ENCODE results near the gene NLRX1. TPM values are rescaled to one million over a fixed set of nuclear protein-coding genes. Genes with fewer than 3 reads are reported as not detected.
"Not testable (repeated sequence)": the region's sequence is repeated elsewhere in the genome, so short reads cannot be mapped to it uniquely, and the experiment has no call there.

NLRX1 gene
- total RNA-seq, 1 donor from 2014 or later = 26.4 TPM

DNA sequence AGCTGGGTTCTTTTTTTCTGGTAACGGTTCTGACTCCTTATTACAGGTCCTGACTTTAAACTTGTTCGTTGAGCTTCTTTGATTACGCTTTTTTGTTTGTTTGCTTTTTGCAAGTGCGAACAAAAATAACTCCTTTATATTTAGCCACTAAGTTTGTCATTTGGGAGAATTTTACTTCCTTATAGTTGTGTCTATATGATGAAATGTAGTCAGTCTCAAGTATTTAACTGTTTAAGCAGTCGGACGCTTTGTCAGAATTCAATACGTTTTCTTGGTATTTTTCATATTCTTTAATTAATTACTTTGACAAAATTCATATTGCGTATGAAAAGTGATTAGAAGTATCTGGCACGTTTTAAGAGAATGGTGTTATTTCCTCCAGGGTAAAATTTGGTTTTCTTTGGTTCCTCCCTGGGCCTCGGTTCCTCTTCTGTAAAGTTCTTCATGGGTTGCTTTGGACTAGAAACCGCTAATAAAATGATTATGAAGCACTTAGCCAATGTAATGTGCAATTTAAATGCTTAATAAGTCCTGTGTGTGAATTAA lies 39.0 kb downstream of the NLRX1 start:
- intact Hi-C loops (cut with micrococcal nuclease) = loop anchor here (1.0 to 5.0 kb wide), 6 partner anchors 11 to 189 kb away; partner anchors contain the start of genes RPS25 and TRAPPC4
- Mint-ChIP-seq H3K4me3 (ENCODE audit: low read depth) (peak overlapping the region; percentile 93), H3K36me3 (ENCODE audit: low read depth) (peaks cover 7% of the 10 kb centered on the region), H3K27ac (peak overlapping the region; percentile 87), H3K9me3 (no peaks in the 10 kb centered on the region), H3K27me3 (ENCODE audit: low read depth) (no peaks in the 10 kb centered on the region), H3K4me1 (ENCODE audit: low read depth) (peaks cover 22% of the 10 kb centered on the region)
- DNase-seq (ENCODE audit: low spot score) = no peak

DNA sequence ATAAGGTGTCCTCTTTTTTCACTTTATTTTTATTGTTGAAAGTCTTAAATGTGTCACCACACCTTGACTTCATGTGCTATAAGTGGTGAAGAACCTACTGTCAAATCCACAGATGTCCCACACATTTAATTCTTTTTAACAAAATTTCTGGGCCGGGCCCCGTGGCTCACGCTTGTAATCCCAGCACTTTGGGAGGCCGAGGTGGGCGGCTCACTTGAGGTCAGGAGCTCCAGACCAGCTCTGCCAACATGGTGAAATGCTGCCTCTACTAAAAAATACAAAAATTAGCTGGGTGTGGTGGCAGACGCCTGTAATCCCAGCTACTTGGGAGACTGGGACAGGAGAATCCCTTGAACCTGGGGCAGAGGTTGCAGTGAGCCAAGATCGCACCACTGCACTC lies 40.7 kb downstream of the NLRX1 start:
- DNase-seq (ENCODE audit: low spot score) = no peak
- intact Hi-C loops (cut with micrococcal nuclease) = loop anchor here (5.0 kb wide), 1 partner anchor 113 kb away; no protein-coding TSS in a partner anchor
- H3K9me3 Mint-ChIP-seq = no peaks in the 10 kb centered on the region
- H3K27ac Mint-ChIP-seq = no peak overlapping the region
- H3K27me3 Mint-ChIP-seq (ENCODE audit: low read depth) = no peaks in the 10 kb centered on the region
- peaks cover 10% of the 10 kb centered on the region for H3K36me3 Mint-ChIP-seq (ENCODE audit: low read depth)
- H3K4me3 Mint-ChIP-seq (ENCODE audit: low read depth) = no peak overlapping the region
- peaks cover 25% of the 10 kb centered on the region for H3K4me1 Mint-ChIP-seq (ENCODE audit: low read depth)

- H3K4me3 Mint-ChIP-seq (ENCODE audit: low read depth) = no peak overlapping the region
Observed at GRCh38 chr11:119210050-119210449, 41.5 kb downstream of the NLRX1 start.

DNA sequence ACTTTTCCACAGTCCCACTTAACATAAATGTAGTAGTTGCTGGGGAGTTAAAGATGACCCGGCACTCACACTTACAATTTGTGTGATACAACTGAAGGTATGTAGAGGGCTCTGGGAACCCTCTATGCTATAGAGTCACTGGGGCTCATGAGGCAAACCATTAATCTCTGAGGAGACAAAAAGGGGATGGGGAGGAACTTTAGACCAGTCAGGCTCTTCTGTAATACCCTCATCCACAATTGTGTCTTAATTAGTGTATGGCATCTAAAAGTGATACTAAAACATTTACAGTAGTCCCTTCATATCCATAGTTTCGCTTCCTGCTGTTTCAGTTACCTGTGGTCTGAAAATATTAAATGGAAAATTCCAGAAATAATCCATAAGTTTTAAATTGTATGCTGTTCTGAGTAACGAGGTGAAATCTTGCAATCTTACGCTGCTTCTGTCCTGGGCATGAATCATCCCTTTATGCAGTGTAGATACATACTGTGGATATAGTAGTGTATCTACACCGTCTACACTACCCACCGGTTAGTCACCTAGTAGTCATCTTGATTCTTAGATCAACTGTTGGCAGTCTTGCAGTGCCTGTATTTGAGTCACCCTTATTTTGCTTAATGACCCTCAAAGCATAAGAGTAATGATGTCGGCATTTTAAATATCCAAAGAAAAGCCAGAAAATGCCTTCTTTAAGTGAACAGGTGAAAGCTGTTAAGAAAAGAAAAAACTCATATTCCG lies 49.8 kb downstream of the NLRX1 start:
- Mint-ChIP-seq H3K27ac (peak overlapping the region; percentile 69), H3K36me3 (ENCODE audit: low read depth) (peaks cover 16% of the 10 kb centered on the region), H3K4me1 (ENCODE audit: low read depth) (peaks cover 29% of the 10 kb centered on the region), H3K9me3 (no peaks in the 10 kb centered on the region), H3K4me3 (ENCODE audit: low read depth) (no peak overlapping the region), H3K27me3 (ENCODE audit: low read depth) (no peaks in the 10 kb centered on the region)
- DNase-seq (ENCODE audit: low spot score) = no peak
- intact Hi-C loops (cut with micrococcal nuclease) = loop anchor here (1.0 to 2.0 kb wide), 3 partner anchors 11 to 44 kb away; no protein-coding TSS in a partner anchor

More at GRCh38 chr11:119210050-119210449, 41.5 kb downstream of the NLRX1 start:
- Mint-ChIP-seq H3K9me3 (no peaks in the 10 kb centered on the region), H3K36me3 (ENCODE audit: low read depth) (peaks cover 17% of the 10 kb centered on the region), H3K27me3 (ENCODE audit: low read depth) (no peaks in the 10 kb centered on the region), H3K4me1 (ENCODE audit: low read depth) (peaks cover 27% of the 10 kb centered on the region), H3K27ac (no peak overlapping the region)
- intact Hi-C loops (cut with micrococcal nuclease) = no loop called here
- DNase-seq (ENCODE audit: low spot score) = no peak

- H3K27me3 Mint-ChIP-seq (ENCODE audit: low read depth) = no peaks in the 10 kb centered on the region
- no peak for DNase-seq (ENCODE audit: low spot score)
- no peaks in the 10 kb centered on the region for H3K9me3 Mint-ChIP-seq
- H3K4me1 Mint-ChIP-seq (ENCODE audit: low read depth) = peaks cover 35% of the 10 kb centered on the region
- H3K36me3 Mint-ChIP-seq (ENCODE audit: low read depth) = peaks cover 20% of the 10 kb centered on the region
- intact Hi-C loops (cut with micrococcal nuclease) = no loop called here
- H3K4me3 Mint-ChIP-seq (ENCODE audit: low read depth) = no peak overlapping the region
- H3K27ac Mint-ChIP-seq = peak overlapping the region; percentile 25
Observed at GRCh38 chr11:119222308-119222707, 53.8 kb downstream of the NLRX1 start.

DNA sequence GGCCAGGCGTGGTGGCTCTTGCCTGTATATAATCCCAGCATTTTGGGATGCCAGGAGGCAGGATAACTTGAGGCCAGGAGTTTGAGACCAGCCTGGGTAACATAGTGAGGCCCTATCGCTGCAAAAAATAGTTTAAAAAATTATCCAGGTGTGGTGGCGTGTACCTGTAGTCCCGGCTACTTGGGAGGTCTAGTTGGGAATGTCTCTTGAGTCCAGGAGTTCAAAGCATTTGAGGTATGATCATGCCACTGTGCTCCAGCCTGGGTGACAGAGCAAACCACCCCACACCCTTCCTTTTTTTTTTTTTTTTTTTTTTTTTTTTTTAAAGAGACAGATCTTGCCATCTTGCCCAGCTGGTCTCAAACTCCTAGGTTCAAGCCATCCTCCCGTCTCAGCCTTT lies 54.4 kb downstream of the NLRX1 start:
- intact Hi-C loops (cut with micrococcal nuclease) = no loop called here
- no peak for DNase-seq (ENCODE audit: low spot score)
- peaks cover 20% of the 10 kb centered on the region for H3K36me3 Mint-ChIP-seq (ENCODE audit: low read depth)
- H3K9me3 Mint-ChIP-seq = no peaks in the 10 kb centered on the region
- no peak overlapping the region for H3K4me3 Mint-ChIP-seq (ENCODE audit: low read depth)
- H3K27me3 Mint-ChIP-seq (ENCODE audit: low read depth) = no peaks in the 10 kb centered on the region
- H3K27ac Mint-ChIP-seq = no peak overlapping the region
- H3K4me1 Mint-ChIP-seq (ENCODE audit: low read depth) = peaks cover 33% of the 10 kb centered on the region

- no peak overlapping the region for H3K27ac Mint-ChIP-seq
Observed at GRCh38 chr11:119223856-119224255, 55.3 kb downstream of the NLRX1 start.

DNA sequence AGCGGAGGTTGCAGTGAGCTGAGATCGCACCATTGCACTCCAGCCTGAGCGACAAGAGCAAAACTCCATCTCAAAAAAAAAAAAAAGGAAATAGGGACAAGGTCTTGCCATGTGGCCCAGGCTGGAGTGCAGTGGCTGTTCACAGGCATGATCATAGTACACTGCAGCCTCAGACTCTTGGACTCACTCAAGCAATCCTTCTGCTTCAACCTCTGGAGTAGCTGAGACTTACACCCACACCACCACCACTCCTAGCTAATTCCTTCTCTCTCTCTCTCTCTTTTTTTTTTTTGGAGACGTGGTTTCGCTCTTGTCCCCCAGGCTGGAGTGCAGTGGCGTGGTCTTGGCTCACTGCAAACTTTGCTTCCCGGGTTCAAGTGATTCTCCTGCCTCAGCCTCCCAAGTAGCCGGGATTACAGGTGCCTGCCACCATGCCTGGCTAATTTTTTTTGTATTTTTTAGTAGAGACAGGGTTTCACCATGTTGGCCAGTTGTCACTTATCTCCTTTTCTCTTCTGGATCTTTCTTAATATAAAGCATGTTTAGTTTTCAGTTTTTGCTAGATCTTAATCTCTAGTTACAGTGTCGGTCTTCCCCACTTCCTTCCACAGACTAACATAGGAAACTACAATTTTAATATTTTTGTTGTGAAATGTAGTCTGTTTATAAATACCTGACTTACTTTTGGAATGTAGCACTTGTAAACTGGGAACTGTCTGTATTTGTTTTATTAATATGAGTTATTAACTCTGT lies 60.2 kb downstream of the NLRX1 start:
- Mint-ChIP-seq H3K36me3 (ENCODE audit: low read depth) (peaks cover 37% of the 10 kb centered on the region), H3K27ac (peak overlapping the region; percentile 65), H3K4me1 (ENCODE audit: low read depth) (peaks cover 41% of the 10 kb centered on the region), H3K4me3 (ENCODE audit: low read depth) (peak overlapping the region; percentile 50)
- H3K27me3 Mint-ChIP-seq (ENCODE audit: low read depth); H3K9me3 Mint-ChIP-seq; intact Hi-C loops (cut with micrococcal nuclease); DNase-seq (ENCODE audit: low spot score): not testable (repeated sequence)

More at GRCh38 chr11:119223856-119224255, 55.3 kb downstream of the NLRX1 start:
- no peak overlapping the region for H3K4me3 Mint-ChIP-seq (ENCODE audit: low read depth)
- H3K27me3 Mint-ChIP-seq (ENCODE audit: low read depth) = no peaks in the 10 kb centered on the region
- no peak for DNase-seq (ENCODE audit: low spot score)
- peaks cover 31% of the 10 kb centered on the region for H3K4me1 Mint-ChIP-seq (ENCODE audit: low read depth)
- no peaks in the 10 kb centered on the region for H3K9me3 Mint-ChIP-seq
- peaks cover 23% of the 10 kb centered on the region for H3K36me3 Mint-ChIP-seq (ENCODE audit: low read depth)
- intact Hi-C loops (cut with micrococcal nuclease) = no loop called here

DNA sequence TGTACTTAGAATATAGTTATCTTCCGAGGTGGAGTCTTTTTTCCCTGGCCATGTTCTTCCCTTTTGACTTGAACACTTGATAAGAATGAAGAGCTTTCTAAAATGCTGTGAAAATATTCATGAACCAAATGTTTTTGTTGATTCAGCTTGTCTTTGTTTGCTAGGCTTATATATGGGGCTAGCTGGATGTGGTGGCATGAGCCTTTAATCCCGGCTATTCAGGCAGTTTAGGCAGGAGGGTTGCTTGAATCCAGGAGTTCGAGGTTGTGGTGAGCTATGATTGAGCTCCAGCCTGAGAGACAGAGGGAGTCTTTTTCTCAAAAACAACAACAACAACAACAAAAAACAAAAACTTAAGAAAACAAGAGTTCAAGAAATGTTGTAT lies 60.8 kb downstream of the NLRX1 start:
- H3K9me3 Mint-ChIP-seq = no peaks in the 10 kb centered on the region
- H3K27me3 Mint-ChIP-seq (ENCODE audit: low read depth) = no peaks in the 10 kb centered on the region
- peaks cover 36% of the 10 kb centered on the region for H3K4me1 Mint-ChIP-seq (ENCODE audit: low read depth)
- no peak for DNase-seq (ENCODE audit: low spot score)
- peak overlapping the region; percentile 65 for H3K27ac Mint-ChIP-seq
- intact Hi-C loops (cut with micrococcal nuclease) = no loop called here
- peaks cover 34% of the 10 kb centered on the region for H3K36me3 Mint-ChIP-seq (ENCODE audit: low read depth)
- peak overlapping the region; percentile 50 for H3K4me3 Mint-ChIP-seq (ENCODE audit: low read depth)

- H3K27ac Mint-ChIP-seq = no peak overlapping the region
- intact Hi-C loops (cut with micrococcal nuclease) = no loop called here
Observed at GRCh38 chr11:119229741-119230140, 61.2 kb downstream of the NLRX1 start.

More at GRCh38 chr11:119229741-119230140, 61.2 kb downstream of the NLRX1 start:
- Mint-ChIP-seq H3K9me3 (no peaks in the 10 kb centered on the region), H3K4me1 (ENCODE audit: low read depth) (peaks cover 37% of the 10 kb centered on the region), H3K36me3 (ENCODE audit: low read depth) (peaks cover 34% of the 10 kb centered on the region), H3K4me3 (ENCODE audit: low read depth) (no peak overlapping the region), H3K27me3 (ENCODE audit: low read depth) (no peaks in the 10 kb centered on the region)
- no peak for DNase-seq (ENCODE audit: low spot score)

All from activated T-helper 2 cell treated with anti-CD3 and anti-CD28 coated beads, Interferon-gamma antibody, Interleukin-2, Interleukin-4, amounts not matched to agents 10 μg/mL and 5 μg/mL and 100 μg/mL, durations not matched to agents 14 hours and 24 hours and 36 hours (primary cell).